H1 (cell line): ENCODE results near the gene GIGYF2. TPM values are rescaled to one million over a fixed set of nuclear protein-coding genes. Genes with fewer than 3 reads are reported as not detected.
A peak's percentile ranks its signal among the peaks of the same experiment; 100 is the strongest.

Experiments used
- BCL11A ChIP-seq, 2 experiments: IDR thresholded peaks; one replicate each; pipeline ENCODE4 v1.6.1; 2011; ENCODE audit warnings: low read depth in 2 of 2, low read length in 2 of 2, mild to moderate bottlenecking in 2 of 2
- CBX8 ChIP-seq: fragments of 300-800, 300-1000 bp; sonication (generic); IDR thresholded peaks from 2 replicates; pipeline ENCODE4 v1.7.1; 2016; ENCODE audit warnings: low read depth, low read length, borderline replicate concordance
- CREB1 ChIP-seq: IDR thresholded peaks from 2 replicates; pipeline ENCODE4 v1.6.1; 2012; ENCODE audit warnings: inconsistent platforms
- EP300 ChIP-seq, 2 experiments: IDR thresholded peaks; 1 replicate in 1 of 2; 2 replicates in 1 of 2; pipeline ENCODE4 v1.6.1; 2011 to 2012; ENCODE audit warnings: low read depth in 2 of 2, low read length in 2 of 2, mild to moderate bottlenecking in 2 of 2, borderline replicate concordance in 1 of 2, inconsistent platforms in 1 of 2, moderate library complexity in 1 of 2
- EZH2 ChIP-seq: fragments of 200-600 bp; sonication (generic); IDR thresholded peaks from 2 replicates; pipeline ENCODE4 v1.7.1; 2012; ENCODE audit warnings: low read depth, mild to moderate bottlenecking, moderate library complexity, low read length, inconsistent platforms; ENCODE audit not compliant: severe bottlenecking
- JUN ChIP-seq: IDR thresholded peaks from 2 replicates; pipeline ENCODE4 v1.6.1; 2011; ENCODE audit warnings: low read depth, mild to moderate bottlenecking, improper control_type of control experiment, low read length
- NRF1 ChIP-seq: IDR thresholded peaks from 2 replicates; pipeline ENCODE4 v1.6.1; 2011; ENCODE audit warnings: mild to moderate bottlenecking, low read depth, low read length, improper control_type of control experiment
- POLR2A ChIP-seq, 2 experiments: IDR thresholded peaks; 1 replicate in 1 of 2; 2 replicates in 1 of 2; pipeline ENCODE4 v1.6.1; 2011; ENCODE audit warnings: low read depth in 2 of 2, low read length in 2 of 2, mild to moderate bottlenecking in 2 of 2; ENCODE audit errors: control extremely low read depth in 1 of 2
- RAD21 ChIP-seq, 2 experiments: IDR thresholded peaks in 1 of 2; conservative IDR thresholded peaks in 1 of 2; 2 replicates each; pipeline ENCODE4 v1.6.1; 2011; ENCODE audit warnings: low read depth in 2 of 2, low read length in 2 of 2, improper control_type of control experiment in 1 of 2, inconsistent platforms in 1 of 2, mild to moderate bottlenecking in 1 of 2, moderate library complexity in 1 of 2
- RBBP5 ChIP-seq: IDR thresholded peaks from 2 replicates; pipeline ENCODE4 v1.7.1; 2012; ENCODE audit warnings: low read depth, mild to moderate bottlenecking, inconsistent platforms, low read length, moderate library complexity, borderline replicate concordance
- RFX5 ChIP-seq: IDR thresholded peaks from 2 replicates; pipeline ENCODE4 v1.6.1; 2011; ENCODE audit warnings: low read depth, low read length, improper control_type of control experiment, borderline replicate concordance
- SAP30 ChIP-seq: fragments of 300-600 bp; sonication (generic); IDR thresholded peaks from 2 replicates; pipeline ENCODE4 v1.7.1; 2012; ENCODE audit warnings: low read length, moderate library complexity, mild to moderate bottlenecking, inconsistent platforms; ENCODE audit not compliant: insufficient read depth, insufficient replicate concordance
- SIN3A ChIP-seq, 2 experiments: IDR thresholded peaks in 1 of 2; conservative IDR thresholded peaks in 1 of 2; 2 replicates each; pipeline ENCODE4 v1.6.1; 2011 to 2012; ENCODE audit warnings: low read length in 2 of 2, improper control_type of control experiment in 1 of 2, low read depth in 1 of 2, mild to moderate bottlenecking in 1 of 2
- SIRT6 ChIP-seq: IDR thresholded peaks from one replicate; pipeline ENCODE4 v1.7.1; 2012; ENCODE audit warnings: low read length, inconsistent platforms
- SP1 ChIP-seq: IDR thresholded peaks from 2 replicates; pipeline ENCODE4 v1.6.1; 2011; ENCODE audit warnings: low read depth, low read length
- SP4 ChIP-seq: IDR thresholded peaks from 2 replicates; pipeline ENCODE4 v1.6.1; 2012; ENCODE audit warnings: low read length, inconsistent platforms
- TEAD4 ChIP-seq: IDR thresholded peaks from 2 replicates; pipeline ENCODE4 v1.6.1; 2012; ENCODE audit warnings: low read depth, low read length, inconsistent platforms, mixed read lengths
- YY1 ChIP-seq: IDR thresholded peaks from 2 replicates; pipeline ENCODE4 v1.6.1; 2011; ENCODE audit warnings: low read depth, mild to moderate bottlenecking, low read length
- polyA plus RNA-seq, 7 experiments: library from polyadenylated mRNA; depleted of rRNA in 3 of 7; stranded (reverse) in 5 of 7; unstranded in 2 of 7; fragments of >200 nt in 5 of 7; fragments of 200-250 nt in 2 of 7; gene quantifications; 1 replicate in 5 of 7; 2 replicates in 1 of 7; 4 replicates in 1 of 7; pipeline versions ENCODE4 v1.2.1 to v1.2.3, GENCODE V29; 2011 to 2013; ENCODE audit warnings: missing spikeins in 2 of 7, mixed read lengths in 2 of 7
- total RNA-seq: library from RNA; stranded (reverse); fragmentation: NEBNext Ultra II Directional; extraction: Animal tissue kit (Norgen Biotek cat#: 25700); gene quantifications from 2 replicates; pipeline ENCODE4 v1.2.1, GENCODE V29; 2021

The GIGYF2 gene
- total and polyA plus RNA-seq, 2 of the 8 experiments (the other 6 are each of a cell fraction or from before 2014, with no cell fraction given): 22.3 to 62.0 TPM

- TF ChIP-seq CREB1 (no peak), SIRT6 (no peak), CBX8 (no peak), SP1 (no peak), RAD21 (IDR thresholded peaks at IDR 0.05 in 1 of 2, conservative IDR thresholded peaks at IDR 0.05 in 1 of 2; ENCODE audit: low read depth in 2 of 2, low read length in 2 of 2) (peak in 1 of 2 experiments; percentile 23; a peak in 1 of 4 replicates), RBBP5 (peak; percentile 90), YY1 (no peak; the same call in 1 of the 2 replicates), SP4 (no peak), SIN3A (conservative IDR thresholded peaks at IDR 0.05 in 1 of 2, IDR thresholded peaks at IDR 0.05 in 1 of 2; ENCODE audit: low read depth in 1 of 2, low read length in 2 of 2) (no peak), POLR2A (IDR thresholded peaks at IDR 0.05; ENCODE audit: control extremely low read depth in 1 of 2, low read depth in 2 of 2, low read length in 2 of 2) (0 out of 3 replicates have a peak, but pooled peaks of 1 of the 2 experiments have one; percentile 37), EZH2 (no peak), RFX5 (no peak), SAP30 (no peak), EP300 (IDR thresholded peaks at IDR 0.05; ENCODE audit: borderline replicate concordance in 1 of 2, low read depth in 2 of 2, low read length in 2 of 2) (no peak), BCL11A (IDR thresholded peaks at IDR 0.05; ENCODE audit: low read depth in 2 of 2, low read length in 2 of 2) (no peak), NRF1 (peak; percentile 28; the same call in 1 of the 2 replicates), JUN (no peak), TEAD4 (no peak)
Measured at GRCh38 chr2:232876161-232876977, 179.2 kb downstream of the GIGYF2 start (continued).
